Activated CD8-positive, alpha-beta T cell treated with anti-CD3 and anti-CD28 coated beads, Interleukin-2, amount 10 ng/mL, durations not matched to agents 7 days and 5 days (primary cell): ENCODE measurements around the gene ACTMAP. TPM values are rescaled to one million over a fixed set of nuclear protein-coding genes. Genes with fewer than 3 reads are reported as not detected.
"Not testable (repeated sequence)": the region's sequence is repeated elsewhere in the genome, so short reads cannot be mapped to it uniquely, and the experiment has no call there.

Source experiments
- ATAC-seq: fragments of 150-1000 bp; cut with Tn5 transposase; one replicate; pipeline ENCODE4 v1.10.0; 2021; ENCODE audit warnings: moderate library complexity
- CTCF ChIA-PET: fragments of 350-600 bp; sonication (Branson Sonifier 250); formaldehyde crosslinking; loops from one replicate; lab custom pipeline; 2021; ENCODE audit warnings: antibody characterized with exemption; lab: Charles Lee
- POLR2A ChIA-PET: fragments of 350-600 bp; sonication (Branson Sonifier 250); formaldehyde crosslinking; loops from one replicate; lab custom pipeline; 2021; ENCODE audit warnings: antibody characterized with exemption; lab: Charles Lee
- DNase-seq: peaks from one replicate; pipeline ENCODE4 v3.0.0-alpha.2; 2020
- H3K27ac Mint-ChIP-seq: one replicate; pipeline ENCODE4 v1.8.0; 2021; ENCODE audit warnings: mild to moderate bottlenecking, mixed read lengths
- H3K27me3 Mint-ChIP-seq: one replicate; pipeline ENCODE4 v1.8.0; 2021; ENCODE audit warnings: low read depth, mixed read lengths
- H3K36me3 Mint-ChIP-seq: one replicate; pipeline ENCODE4 v1.8.0; 2021; ENCODE audit warnings: low read depth, mixed read lengths
- H3K4me1 Mint-ChIP-seq: one replicate; pipeline ENCODE4 v1.8.0; 2021; ENCODE audit warnings: low read depth, mixed read lengths
- H3K4me3 Mint-ChIP-seq: one replicate; pipeline ENCODE4 v1.8.0; 2021; ENCODE audit warnings: mild to moderate bottlenecking, mixed read lengths
- H3K9me3 Mint-ChIP-seq: one replicate; pipeline ENCODE4 v1.8.0; 2022; ENCODE audit warnings: mixed read lengths; ENCODE audit not compliant: insufficient read depth
- total RNA-seq, 2 experiments: library from RNA; stranded (reverse); gene quantifications; one replicate each; pipeline ENCODE4 v1.2.3, GENCODE V29; 2021

Gene ACTMAP
- total RNA-seq, 2 experiments from 2014 or later = 15.2 to 17.1 TPM

DNA sequence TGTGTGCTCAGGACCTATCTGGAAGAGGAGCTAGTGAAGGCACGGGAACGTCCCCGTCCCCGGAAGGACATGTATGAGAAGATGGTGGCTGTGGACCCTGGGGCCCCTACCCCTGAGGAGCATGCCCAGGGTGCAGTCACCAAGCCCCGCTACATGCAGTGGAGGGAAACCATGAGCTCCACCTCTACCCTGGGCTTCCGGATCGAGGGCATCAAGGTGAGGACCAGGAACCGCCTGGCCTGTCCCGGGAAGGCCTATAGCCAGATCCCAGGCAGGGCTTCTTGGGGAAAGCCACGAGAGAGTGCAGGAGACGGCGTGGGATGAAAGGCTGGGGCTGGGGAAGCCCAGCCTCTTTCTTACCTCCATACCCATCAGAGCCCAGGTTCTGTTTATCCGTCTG is 17.1 kb downstream of the ACTMAP start:
- H3K36me3 Mint-ChIP-seq = peaks cover 21% of the 10 kb centered on the region
- ATAC-seq (no peak), DNase-seq (no peak)
- H3K27me3 Mint-ChIP-seq = no peaks in the 10 kb centered on the region
- CTCF ChIA-PET = interaction anchor here (1.0 to 1.8 kb wide), 3 partner anchors 9 to 65 kb away, joined by 3 to 9 read pairs (median 3); partner anchors contain the start of gene EGLN2
- no peak overlapping the region for H3K27ac Mint-ChIP-seq
- H3K4me3 Mint-ChIP-seq = no peak overlapping the region
- no peaks in the 10 kb centered on the region for H3K9me3 Mint-ChIP-seq
- no peaks in the 10 kb centered on the region for H3K4me1 Mint-ChIP-seq
- POLR2A ChIA-PET = interaction anchor here (1.3 kb wide), 1 partner anchor 17 kb away, joined by 3 read pairs; the partner anchor contains the start of genes COQ8B and ITPKC

DNA sequence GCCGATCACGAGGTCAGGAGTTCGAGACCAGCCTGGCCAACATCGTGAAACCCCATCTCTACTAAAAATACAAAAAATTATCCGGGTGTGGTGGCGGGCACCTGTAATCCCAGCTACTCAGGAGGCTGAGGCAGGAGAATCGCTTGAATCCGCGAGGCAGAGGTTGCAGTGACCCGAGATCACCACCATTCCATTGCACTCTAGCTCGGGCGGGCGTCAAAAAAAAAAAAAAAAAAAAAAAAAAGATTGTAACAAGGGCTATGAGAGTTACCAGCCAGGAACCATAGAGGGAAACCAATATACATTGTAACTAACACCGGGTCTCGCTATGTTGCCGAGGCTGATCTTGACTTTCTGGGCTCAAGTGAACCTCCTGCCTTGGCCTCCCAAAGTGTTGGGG is 18.0 kb downstream of the ACTMAP start:
- H3K36me3 Mint-ChIP-seq = peaks cover 20% of the 10 kb centered on the region
- H3K27ac Mint-ChIP-seq, H3K4me1 Mint-ChIP-seq, POLR2A ChIA-PET, CTCF ChIA-PET, ATAC-seq, H3K9me3 Mint-ChIP-seq, DNase-seq, H3K27me3 Mint-ChIP-seq, H3K4me3 Mint-ChIP-seq: not testable (repeated sequence)

DNA sequence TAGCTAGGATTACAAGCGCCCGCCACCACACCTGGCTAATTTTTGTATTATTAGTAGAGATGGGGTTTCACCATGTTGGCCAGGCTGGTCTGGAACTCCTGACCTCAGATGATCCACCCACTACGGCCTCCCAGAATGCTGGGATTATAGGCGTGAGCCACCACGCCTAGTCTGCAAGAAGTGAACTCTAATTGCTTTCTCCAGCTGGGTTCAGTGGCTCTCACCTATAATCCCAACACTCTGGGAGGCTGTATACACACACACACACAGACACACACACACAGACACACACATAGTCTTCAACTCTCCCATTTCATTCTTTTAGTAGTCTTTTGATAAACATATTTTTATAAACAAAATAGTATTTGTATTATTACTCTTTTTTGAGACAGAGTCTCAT is 20.2 kb downstream of the ACTMAP start:
- H3K4me3 Mint-ChIP-seq, H3K9me3 Mint-ChIP-seq, H3K4me1 Mint-ChIP-seq, DNase-seq, H3K27ac Mint-ChIP-seq, ATAC-seq, H3K27me3 Mint-ChIP-seq: not testable (repeated sequence)
- CTCF ChIA-PET = interaction anchor here (1.6 kb wide), 1 partner anchor 95 kb away, joined by 4 read pairs; no protein-coding TSS in a partner anchor
- H3K36me3 Mint-ChIP-seq = peaks cover 27% of the 10 kb centered on the region
- POLR2A ChIA-PET = interaction anchor here (0.7 to 1.2 kb wide), 3 partner anchors 11 to 14 kb away, joined by 3 read pairs; partner anchors contain the start of genes COQ8B and ITPKC

- ATAC-seq (no peak), DNase-seq (no peak)
- H3K27me3 Mint-ChIP-seq = no peaks in the 10 kb centered on the region
- H3K9me3 Mint-ChIP-seq = no peaks in the 10 kb centered on the region
- ChIA-PET CTCF (no interaction called here), POLR2A (interaction anchor here (1.0 kb wide), 1 partner anchor 9 kb away, joined by 3 read pairs; the partner anchor contains the start of genes COQ8B and ITPKC)
- no peak overlapping the region for H3K4me3 Mint-ChIP-seq
- H3K27ac Mint-ChIP-seq = no peak overlapping the region
- H3K4me1 Mint-ChIP-seq = no peaks in the 10 kb centered on the region
- H3K36me3 Mint-ChIP-seq = peaks cover 29% of the 10 kb centered on the region
Measured at GRCh38 chr19:40726279-40726678, 24.0 kb downstream of the ACTMAP start.

DNA sequence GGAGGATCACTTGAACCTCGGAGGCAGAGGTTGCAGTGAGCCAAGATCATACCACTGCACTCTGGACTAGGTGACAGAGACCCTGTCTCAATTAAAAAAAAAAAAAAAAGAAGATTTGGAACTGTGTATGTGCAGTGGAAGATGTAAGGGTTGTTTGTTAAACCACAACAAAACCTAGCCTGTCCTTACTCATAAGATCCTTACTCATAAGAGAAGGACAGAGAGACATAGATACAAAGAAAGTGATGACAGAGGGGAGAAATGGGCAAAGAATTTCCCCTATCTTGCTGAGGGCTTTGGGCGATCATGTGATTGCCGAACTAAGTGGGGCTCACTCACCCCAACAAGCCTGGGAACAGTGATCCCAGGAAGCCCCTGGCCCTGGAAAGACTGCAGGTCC is 25.4 kb downstream of the ACTMAP start:
- no peak overlapping the region for H3K27ac Mint-ChIP-seq
- no peak for ATAC-seq

GRCh38 chr19:40724315-40724714 is 26.0 kb downstream of the ACTMAP start:
- Mint-ChIP-seq H3K4me1 (peaks cover 13% of the 10 kb centered on the region), H3K9me3 (no peaks in the 10 kb centered on the region), H3K4me3 (no peak overlapping the region), H3K27ac (no peak overlapping the region), H3K36me3 (peaks cover 30% of the 10 kb centered on the region), H3K27me3 (no peaks in the 10 kb centered on the region)
- ChIA-PET CTCF (no interaction called here), POLR2A (no interaction called here)
- ATAC-seq (no peak), DNase-seq (no peak)

More for the DNA sequence above, 25.4 kb downstream of the ACTMAP start:
- Mint-ChIP-seq H3K4me3 (no peak overlapping the region), H3K4me1 (peaks cover 9% of the 10 kb centered on the region), H3K27me3 (no peaks in the 10 kb centered on the region), H3K9me3 (no peaks in the 10 kb centered on the region), H3K36me3 (peaks cover 30% of the 10 kb centered on the region)
- ChIA-PET CTCF (no interaction called here), POLR2A (no interaction called here)
- DNase-seq = no peak

GRCh38 chr19:40723661-40724254 is 26.5 kb downstream of the ACTMAP start:
- no peaks in the 10 kb centered on the region for H3K27me3 Mint-ChIP-seq
- POLR2A ChIA-PET = no interaction called here
- DNase-seq (no peak), ATAC-seq (no peak)
- no peak overlapping the region for H3K27ac Mint-ChIP-seq
- peaks cover 30% of the 10 kb centered on the region for H3K36me3 Mint-ChIP-seq
- H3K4me3 Mint-ChIP-seq = no peak overlapping the region
- CTCF ChIA-PET = no interaction called here
- H3K9me3 Mint-ChIP-seq = no peaks in the 10 kb centered on the region
- H3K4me1 Mint-ChIP-seq = peaks cover 17% of the 10 kb centered on the region

GRCh38 chr19:40721936-40722661 is 28.2 kb downstream of the ACTMAP start:
- Mint-ChIP-seq H3K27ac (no peak overlapping the region), H3K4me1 (peaks cover 26% of the 10 kb centered on the region), H3K9me3 (no peaks in the 10 kb centered on the region), H3K27me3 (no peaks in the 10 kb centered on the region), H3K4me3 (no peak overlapping the region), H3K36me3 (peaks cover 27% of the 10 kb centered on the region)
- DNase-seq = no peak
- ChIA-PET CTCF (no interaction called here), POLR2A (interaction anchor here (1.0 kb wide), 1 partner anchor 22 kb away, joined by 3 read pairs; no protein-coding TSS in a partner anchor)
- ATAC-seq = no peak

- ATAC-seq (no peak), DNase-seq (no peak)
- Mint-ChIP-seq H3K27me3 (no peaks in the 10 kb centered on the region), H3K9me3 (no peaks in the 10 kb centered on the region), H3K36me3 (peaks cover 22% of the 10 kb centered on the region), H3K4me1 (peaks cover 31% of the 10 kb centered on the region), H3K27ac (no peak overlapping the region), H3K4me3 (no peak overlapping the region)
- POLR2A ChIA-PET = no interaction called here
- CTCF ChIA-PET = no interaction called here
Measured at GRCh38 chr19:40721140-40721486, 29.2 kb downstream of the ACTMAP start.

DNA sequence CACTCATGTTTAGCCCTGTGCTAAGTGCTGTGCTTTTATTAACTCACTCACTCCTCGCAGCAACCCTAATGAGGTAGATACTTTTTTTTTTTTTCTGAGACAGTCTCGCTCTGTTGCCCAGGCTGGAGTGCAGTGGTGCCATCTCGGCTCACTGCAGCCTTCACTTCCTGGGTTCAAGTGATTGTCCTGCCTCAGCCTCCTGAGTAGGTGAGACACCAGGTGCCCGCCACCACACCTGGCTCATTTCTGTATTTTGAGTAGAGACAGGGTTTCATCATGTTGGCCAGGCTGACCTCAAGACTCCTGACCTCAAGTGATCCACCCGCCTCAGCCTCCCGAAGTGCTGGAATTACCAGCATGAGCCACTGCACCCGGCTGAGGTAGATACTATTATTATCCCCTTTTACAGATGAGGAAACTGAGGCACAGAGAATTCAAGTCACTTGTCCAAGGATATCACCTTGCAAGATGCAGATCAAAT is 30.8 kb downstream of the ACTMAP start:
- H3K27me3 Mint-ChIP-seq = no peaks in the 10 kb centered on the region
- H3K4me3 Mint-ChIP-seq = peak overlapping the region; percentile 5
- peak overlapping the region; percentile 11 for H3K27ac Mint-ChIP-seq
- H3K9me3 Mint-ChIP-seq = no peaks in the 10 kb centered on the region
- peaks cover 46% of the 10 kb centered on the region for H3K4me1 Mint-ChIP-seq
- POLR2A ChIA-PET = no interaction called here
- DNase-seq (no peak), ATAC-seq (no peak)
- H3K36me3 Mint-ChIP-seq = peaks cover 16% of the 10 kb centered on the region
- CTCF ChIA-PET = interaction anchor here (0.9 kb wide), 1 partner anchor 8 kb away, joined by 3 read pairs; no protein-coding TSS in a partner anchor

- no peak for DNase-seq
- CTCF ChIA-PET = interaction anchor here (0.9 kb wide), 1 partner anchor 8 kb away, joined by 3 read pairs; no protein-coding TSS in a partner anchor
- POLR2A ChIA-PET = no interaction called here
Measured at GRCh38 chr19:40718774-40719391, 31.4 kb downstream of the ACTMAP start.

More at GRCh38 chr19:40718774-40719391, 31.4 kb downstream of the ACTMAP start:
- H3K27me3 Mint-ChIP-seq = no peaks in the 10 kb centered on the region
- no peak for ATAC-seq
- H3K4me1 Mint-ChIP-seq = peaks cover 52% of the 10 kb centered on the region
- H3K9me3 Mint-ChIP-seq = no peaks in the 10 kb centered on the region
- H3K36me3 Mint-ChIP-seq = peaks cover 12% of the 10 kb centered on the region
- no peak overlapping the region for H3K27ac Mint-ChIP-seq
- H3K4me3 Mint-ChIP-seq = peak overlapping the region; percentile 79
